ENCODE measurements around the gene RASGRP1. TPM values are rescaled to one million over a fixed set of nuclear protein-coding genes. Genes with fewer than 3 reads are reported as not detected.
"Not testable (repeated sequence)": the region's sequence is repeated elsewhere in the genome, so short reads cannot be mapped to it uniquely, and the experiment has no call there.

Gene RASGRP1
- total and polyA plus RNA-seq, 12 donors = 0.13 to 2.8 (median 0.49) TPM

DNA sequence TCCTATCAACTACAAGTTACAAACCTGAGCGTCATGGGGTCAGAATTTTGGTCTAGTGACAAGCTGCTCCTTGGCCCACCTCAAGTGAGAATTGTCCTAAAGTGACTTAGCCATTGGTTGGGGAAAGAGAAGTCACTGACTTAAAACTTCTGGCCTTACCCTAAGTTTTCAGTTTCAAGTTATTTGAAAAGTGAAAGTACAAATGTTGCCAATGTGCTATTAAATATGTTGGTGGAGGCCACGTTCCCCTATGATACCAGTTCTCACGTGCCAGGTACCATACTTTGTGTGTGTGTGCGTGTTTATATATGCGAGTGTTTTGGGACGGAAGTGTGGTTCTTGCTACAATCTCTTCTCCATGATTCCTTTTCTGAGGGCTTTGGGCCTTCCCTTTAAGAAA lies 22.6 kb upstream of the RASGRP1 start:
- H3K27me3 ChIP-seq = no peaks in the 10 kb centered on the region
- no peaks in the 10 kb centered on the region for H3K36me3 ChIP-seq (replicated peaks in 1 of 2)
- no peak for DNase-seq
- no peak for TF ChIP-seq POLR2A (IDR thresholded peaks at IDR 0.05)
- TF ChIP-seq, protein P1, sequence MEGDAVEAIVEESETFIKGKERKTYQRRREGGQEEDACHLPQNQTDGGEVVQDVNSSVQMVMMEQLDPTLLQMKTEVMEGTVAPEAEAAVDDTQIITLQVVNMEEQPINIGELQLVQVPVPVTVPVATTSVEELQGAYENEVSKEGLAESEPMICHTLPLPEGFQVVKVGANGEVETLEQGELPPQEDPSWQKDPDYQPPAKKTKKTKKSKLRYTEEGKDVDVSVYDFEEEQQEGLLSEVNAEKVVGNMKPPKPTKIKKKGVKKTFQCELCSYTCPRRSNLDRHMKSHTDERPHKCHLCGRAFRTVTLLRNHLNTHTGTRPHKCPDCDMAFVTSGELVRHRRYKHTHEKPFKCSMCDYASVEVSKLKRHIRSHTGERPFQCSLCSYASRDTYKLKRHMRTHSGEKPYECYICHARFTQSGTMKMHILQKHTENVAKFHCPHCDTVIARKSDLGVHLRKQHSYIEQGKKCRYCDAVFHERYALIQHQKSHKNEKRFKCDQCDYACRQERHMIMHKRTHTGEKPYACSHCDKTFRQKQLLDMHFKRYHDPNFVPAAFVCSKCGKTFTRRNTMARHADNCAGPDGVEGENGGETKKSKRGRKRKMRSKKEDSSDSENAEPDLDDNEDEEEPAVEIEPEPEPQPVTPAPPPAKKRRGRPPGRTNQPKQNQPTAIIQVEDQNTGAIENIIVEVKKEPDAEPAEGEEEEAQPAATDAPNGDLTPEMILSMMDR (IDR thresholded peaks at IDR 0.05) = no peak
- H3K9me3 ChIP-seq (replicated peaks in 1 of 3) = no peaks in the 10 kb centered on the region
- WGBS, 4 donors = 77 to 80% (median 80%) methylated on average over 6 of the region's 6 CpGs
- no peak overlapping the region for H3K4me3 ChIP-seq
- no peak overlapping the region for H3K27ac ChIP-seq
- intact Hi-C loops (cut with DNase I) = no loop called here
- H3K4me1 ChIP-seq (replicated peaks in 1 of 2) = no peaks in the 10 kb centered on the region

- DNase-seq; H3K27ac ChIP-seq; H3K4me3 ChIP-seq; H3K27me3 ChIP-seq; intact Hi-C loops (cut with DNase I); H3K4me1 ChIP-seq (replicated peaks in 1 of 2); H3K36me3 ChIP-seq (replicated peaks in 1 of 2); H3K9me3 ChIP-seq (replicated peaks in 1 of 3): not testable (repeated sequence)
- 82 to 100% (median 89%) methylated on average over 2 of the region's 2 CpGs for WGBS, 4 donors
These were observed 21.4 kb upstream of the RASGRP1 start for GRCh38 chr15:38586005-38586404.

GRCh38 chr15:38578626-38579025 lies 14.0 kb upstream of the RASGRP1 start:
- TF ChIP-seq, protein P1 (IDR thresholded peaks at IDR 0.05) = no peak
- no peak for TF ChIP-seq POLR2A (IDR thresholded peaks at IDR 0.05)
- no peaks in the 10 kb centered on the region for H3K36me3 ChIP-seq (replicated peaks in 1 of 2)
- DNase-seq = no peak
- H3K27ac ChIP-seq = no peak overlapping the region
- H3K4me1 ChIP-seq (replicated peaks in 1 of 2) = no peaks in the 10 kb centered on the region
- WGBS, 4 donors = 76 to 86% (median 81%) methylated on average over 3 of the region's 3 CpGs
- H3K9me3 ChIP-seq (replicated peaks in 1 of 3) = no peaks in the 10 kb centered on the region
- intact Hi-C loops (cut with DNase I) = no loop called here
- H3K27me3 ChIP-seq = peaks cover 16% of the 10 kb centered on the region
- H3K4me3 ChIP-seq = no peak overlapping the region

- H3K36me3 ChIP-seq (replicated peaks in 1 of 2) = no peaks in the 10 kb centered on the region
- no peak overlapping the region for H3K27ac ChIP-seq
- intact Hi-C loops (cut with DNase I) = no loop called here
- peaks cover 16% of the 10 kb centered on the region for H3K27me3 ChIP-seq
- no peaks in the 10 kb centered on the region for H3K9me3 ChIP-seq (replicated peaks in 1 of 3)
- 76 to 85% (median 78%) methylated on average over 7 of the region's 7 CpGs for WGBS, 4 donors
- TF ChIP-seq, protein P1 (IDR thresholded peaks at IDR 0.05) = no peak
- TF ChIP-seq POLR2A (IDR thresholded peaks at IDR 0.05) = no peak
- no peaks in the 10 kb centered on the region for H3K4me1 ChIP-seq (replicated peaks in 1 of 2)
- no peak overlapping the region for H3K4me3 ChIP-seq
- no peak for DNase-seq
These were observed 12.9 kb upstream of the RASGRP1 start for GRCh38 chr15:38577424-38577987.

DNA sequence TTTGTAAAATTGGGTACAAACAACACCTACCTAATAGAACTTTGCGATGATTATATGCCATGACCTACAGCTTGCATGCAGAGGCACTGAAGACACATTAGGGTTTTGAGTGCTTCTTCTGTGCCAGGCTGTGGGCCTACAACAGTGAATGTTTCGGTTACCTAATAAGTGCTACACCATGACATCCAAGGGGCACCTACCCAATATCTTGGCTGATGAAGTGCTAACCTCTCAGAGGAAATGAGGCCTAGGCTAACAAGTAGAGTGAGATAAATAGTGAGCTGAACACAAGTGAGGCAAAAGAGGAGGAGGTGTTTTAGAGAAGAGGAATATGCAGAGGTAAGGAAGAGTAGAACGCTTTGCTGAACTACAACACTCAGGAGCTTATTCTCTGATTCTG lies 12.2 kb upstream of the RASGRP1 start:
- intact Hi-C loops (cut with DNase I) = no loop called here
- no peak for TF ChIP-seq POLR2A (IDR thresholded peaks at IDR 0.05)
- TF ChIP-seq, protein P1 (IDR thresholded peaks at IDR 0.05) = no peak
- Histone ChIP-seq H3K4me1 (replicated peaks in 1 of 2) (no peaks in the 10 kb centered on the region), H3K36me3 (replicated peaks in 1 of 2) (no peaks in the 10 kb centered on the region), H3K9me3 (replicated peaks in 1 of 3) (no peaks in the 10 kb centered on the region), H3K27me3 (peaks cover 16% of the 10 kb centered on the region), H3K4me3 (no peak overlapping the region), H3K27ac (no peak overlapping the region)
- 86 to 96% (median 94%) methylated on average over 3 of the region's 3 CpGs for WGBS, 4 donors
- no peak for DNase-seq
